Measurements from ENCODE around the gene NAPEPLD. TPM values are rescaled to one million over a fixed set of nuclear protein-coding genes. Genes with fewer than 3 reads are reported as not detected.

NAPEPLD gene
- 4.2 and 5.3 TPM in 2 replicates for total RNA-seq

DNA sequence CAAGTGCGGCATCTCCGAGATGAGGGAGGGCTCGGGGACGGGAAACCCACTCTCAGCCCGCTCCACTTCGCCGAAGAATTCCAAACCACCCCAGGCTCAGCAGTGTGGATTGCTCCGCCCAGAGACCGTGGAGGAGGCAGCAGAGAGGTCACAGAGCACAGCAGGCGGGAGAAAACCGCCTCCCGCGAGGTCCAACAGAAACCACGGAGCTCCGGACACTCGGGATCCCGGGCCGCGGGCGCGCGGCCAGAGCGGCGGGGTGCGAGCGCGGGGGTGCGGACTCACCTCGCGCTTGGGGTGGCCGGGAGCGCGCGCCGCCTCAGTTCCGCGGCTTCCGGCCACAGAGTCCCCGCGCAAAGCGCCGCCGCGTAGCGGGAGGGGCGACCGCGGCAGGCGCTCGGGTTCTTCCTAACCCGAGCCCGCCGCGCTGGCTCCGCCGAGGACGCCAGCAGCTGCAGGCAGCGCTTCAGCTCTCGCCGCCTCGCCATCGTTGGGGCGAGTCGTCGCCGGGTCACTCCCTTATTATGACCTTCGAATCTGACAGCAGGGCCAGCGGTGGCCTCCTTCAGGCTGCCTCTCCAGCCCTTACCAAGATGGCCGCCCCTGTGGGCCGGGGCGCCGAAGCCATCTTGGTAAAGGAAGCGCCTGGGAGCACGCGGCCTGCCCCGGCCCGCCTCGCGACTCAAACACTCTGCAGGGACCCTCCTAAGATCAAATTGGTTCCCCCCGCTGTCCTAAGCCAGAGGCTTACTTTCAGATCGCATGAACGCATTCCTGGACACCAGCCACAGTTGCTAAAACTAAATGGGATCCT is at the start of gene NAPEPLD:
TSS of gene NAPEPLD (minus strand) at position 106 of the 814 bp plus-strand sequence. CDS start 20,323 bp downstream, outside the sequence.

DNA sequence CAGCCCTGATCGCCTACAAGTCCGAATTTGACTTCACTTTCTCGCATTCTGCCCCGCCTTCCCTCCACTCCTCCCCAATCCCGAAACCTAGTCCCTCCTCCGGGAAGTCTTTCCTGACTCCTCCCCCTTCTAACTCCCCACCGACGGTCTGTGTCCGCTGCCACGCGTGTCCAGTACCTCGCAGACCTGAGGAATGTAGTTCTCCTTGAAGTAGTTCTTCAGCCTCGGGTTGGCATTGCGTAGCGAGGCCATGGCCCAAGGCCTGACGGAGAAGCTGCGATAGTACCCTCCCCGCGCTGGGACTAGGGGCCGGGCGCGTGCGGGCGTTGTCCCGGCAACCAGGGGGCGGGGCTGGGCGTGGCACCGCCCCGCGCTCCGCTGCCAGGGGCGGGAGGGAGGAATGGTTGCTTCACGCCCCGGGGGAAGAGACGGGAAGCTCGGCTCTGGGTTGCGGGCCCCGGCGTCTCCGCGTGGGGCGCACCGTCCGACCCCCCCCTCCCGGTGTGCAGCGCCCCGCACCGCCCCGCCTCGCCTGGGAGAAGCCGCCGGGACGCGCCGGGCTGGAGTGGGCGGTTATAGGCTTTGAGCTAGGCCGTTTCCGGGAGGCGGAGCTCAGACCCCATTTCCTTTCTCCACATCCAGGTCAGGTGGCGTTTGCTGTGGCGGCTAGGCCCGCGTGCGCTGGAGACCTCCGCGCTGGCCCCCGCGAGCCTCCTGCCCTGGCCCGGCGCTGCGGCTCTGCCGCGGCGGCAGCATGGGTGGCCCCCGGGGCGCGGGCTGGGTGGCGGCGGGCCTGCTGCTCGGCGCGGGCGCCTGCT is 74.2 kb downstream of the NAPEPLD start, which contains the start of the genes ARMC10 and FBXL13:
TSS of gene ARMC10 (plus strand) at position 622 of the 818 bp plus-strand sequence. CDS start at position 755, 133 bp downstream.
TSS of gene FBXL13 (minus strand) at position 278 of the 818 bp plus-strand sequence.

Other genes with a start within 250 kb of the NAPEPLD start
- gene LRRC17, start 236.1 kb downstream of the NAPEPLD start, total RNA-seq = 5.9 and 16.3 TPM in 2 replicates
- 0.76 and 0.98 TPM in 2 replicates for gene FBXL13, start 74.3 kb downstream of the NAPEPLD start, total RNA-seq
- 26.0 and 32.7 TPM in 2 replicates for gene ARMC10, start 74.0 kb downstream of the NAPEPLD start, total RNA-seq
- 41.1 and 49.6 TPM in 2 replicates for gene PMPCB, start 148.3 kb upstream of the NAPEPLD start, total RNA-seq
- 18.9 and 32.3 TPM in 2 replicates for gene DNAJC2, start 195.7 kb upstream of the NAPEPLD start, total RNA-seq
- 155 and 221 TPM in 2 replicates for gene PSMC2, start 198.5 kb upstream of the NAPEPLD start, total RNA-seq

Measured in vein endothelial cell (primary cell).